Parietal lobe (tissue), 1 donor: ENCODE data around the gene PIGB. TPM values are rescaled to one million over a fixed set of nuclear protein-coding genes. Genes with fewer than 3 reads are reported as not detected.

Experiments used
- total RNA-seq: library from RNA; depleted of rRNA; stranded (reverse); fragments of >200 nt; gene quantifications from one replicate; pipeline ENCODE4 v1.2.3, GENCODE V29; 2014

The PIGB gene
- total RNA-seq: 12.5 TPM

GRCh38 chr15:55318588-55319494, at the start of gene PIGB, which contains the start of gene PIGBOS1:
PIGB (plus strand) TSS chr15:55319222; CDS start chr15:55319251, 29 bp downstream.
PIGBOS1 (minus strand) TSS chr15:55319123; CDS start chr15:55317792, 1,331 bp downstream.

GRCh38 chr15:55289746-55290527, 29.1 kb upstream of the PIGB start, which contains the start of gene RAB27A:
RAB27A (minus strand) TSS chr15:55289813; CDS start chr15:55234934, 54,879 bp downstream.

Other genes with a start within 250 kb of the PIGB start
- gene RSL24D1, start 122.3 kb upstream of the PIGB start, total RNA-seq: 99.8 TPM
- gene RAB27A, start 29.4 kb upstream of the PIGB start, total RNA-seq: 7.5 TPM
- 9.7 TPM for gene PIGBOS1, start 99 bp upstream of the PIGB start, total RNA-seq
- gene CCPG1, start 89.1 kb downstream of the PIGB start, total RNA-seq: 57.6 TPM
- 3.1 TPM for gene PIERCE2, start 89.3 kb downstream of the PIGB start, total RNA-seq
- 16.9 TPM for gene DNAAF4, start 189.0 kb downstream of the PIGB start, total RNA-seq